Subcutaneous abdominal adipose tissue (tissue), 5 donors: ENCODE measurements around the gene NCOA5.

ENCODE experiments used
- H3K27ac ChIP-seq: one replicate; pipeline ENCODE4 v1.7.0; 2013; ENCODE audit warnings: low read depth, mild to moderate bottlenecking, inconsistent platforms, low read length, moderate library complexity
- H3K27me3 ChIP-seq, 5 donors: one replicate each; pipeline ENCODE4 v1.7.0; 2013; ENCODE audit warnings: low read length in 5 of 5, inconsistent platforms in 1 of 5; ENCODE audit not compliant: control insufficient read depth in 5 of 5, insufficient read depth in 4 of 5
- H3K36me3 ChIP-seq, 5 donors: one replicate each; pipeline ENCODE4 v1.7.0; 2013; ENCODE audit warnings: low read length in 5 of 5; ENCODE audit not compliant: control insufficient read depth in 5 of 5, insufficient read depth in 5 of 5
- H3K4me1 ChIP-seq, 5 donors: one replicate each; pipeline ENCODE4 v1.7.0; 2013; ENCODE audit warnings: low read length in 5 of 5, mild to moderate bottlenecking in 3 of 5, moderate library complexity in 1 of 5; ENCODE audit not compliant: control insufficient read depth in 5 of 5, insufficient read depth in 5 of 5
- H3K4me3 ChIP-seq, 5 donors: one replicate each; pipeline ENCODE4 v1.7.0; 2013; ENCODE audit warnings: low read length in 5 of 5, low read depth in 1 of 5
- H3K9ac ChIP-seq, 5 donors: one replicate each; pipeline ENCODE4 v1.7.0; 2013; ENCODE audit warnings: low read length in 5 of 5, mild to moderate bottlenecking in 4 of 5, moderate library complexity in 3 of 5
- H3K9me3 ChIP-seq, 5 donors: one replicate each; pipeline ENCODE4 v1.7.0; 2013; ENCODE audit warnings: low read length in 5 of 5; ENCODE audit not compliant: control insufficient read depth in 5 of 5
- donor health status: healthy.
- donor health status: healthy.
- donor health status: healthy.
- donor health status: healthy.
- donor health status: healthy.

The NCOA5 gene

DNA sequence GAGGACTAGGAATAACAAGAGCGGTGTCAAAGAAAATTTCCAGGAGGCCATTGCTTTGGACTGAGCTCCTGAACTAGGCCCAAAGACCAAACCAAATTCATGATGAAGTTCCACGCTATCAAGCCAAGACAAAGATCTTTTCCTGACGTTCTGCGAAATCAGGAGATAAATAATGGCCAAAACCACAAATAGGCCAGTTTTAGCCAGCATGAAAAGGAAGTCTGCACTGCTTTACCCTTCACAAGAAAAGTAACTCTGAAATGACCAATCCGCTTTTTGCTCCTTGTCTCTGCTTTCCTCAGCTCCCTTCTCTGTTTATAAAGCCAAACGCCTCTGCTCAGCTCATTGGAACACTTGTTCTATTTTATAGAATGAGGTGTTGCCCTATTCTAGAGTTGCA lies 6.7 kb downstream of the NCOA5 start:
- Histone ChIP-seq H3K9me3 (no peaks in the 10 kb centered on the region), H3K27ac (no peak overlapping the region), H3K4me1 (peaks cover 2 to 58% (median 45%) of the 10 kb centered on the region in 5 donors), H3K4me3 (no peak overlapping the region), H3K36me3 (peaks cover 12 to 15% (median 13%) of the 10 kb centered on the region in 5 donors), H3K9ac (no peak overlapping the region), H3K27me3 (no peaks in the 10 kb centered on the region)

- no peak overlapping the region for H3K9ac ChIP-seq
- peaks cover 21 to 26% (median 22%) of the 10 kb centered on the region in 5 donors for H3K36me3 ChIP-seq
- no peaks in the 10 kb centered on the region for H3K9me3 ChIP-seq
- peaks cover 0 to 42% (median 30%) of the 10 kb centered on the region in 5 donors for H3K4me1 ChIP-seq
- no peak overlapping the region for H3K4me3 ChIP-seq
- H3K27me3 ChIP-seq = no peaks in the 10 kb centered on the region
- H3K27ac ChIP-seq = no peak overlapping the region
Observed at GRCh38 chr20:46081074-46081473, 8.7 kb downstream of the NCOA5 start.

GRCh38 chr20:46078954-46079353 lies 10.8 kb downstream of the NCOA5 start:
- Histone ChIP-seq H3K27me3 (no peaks in the 10 kb centered on the region), H3K4me1 (peaks cover 0 to 21% (median 10%) of the 10 kb centered on the region in 5 donors), H3K27ac (no peak overlapping the region), H3K9me3 (no peaks in the 10 kb centered on the region), H3K9ac (no peak overlapping the region), H3K36me3 (peaks cover 37 to 47% (median 41%) of the 10 kb centered on the region in 5 donors), H3K4me3 (no peak overlapping the region)

GRCh38 chr20:46077642-46078305 lies 12.0 kb downstream of the NCOA5 start:
- H3K27ac ChIP-seq = no peak overlapping the region

DNA sequence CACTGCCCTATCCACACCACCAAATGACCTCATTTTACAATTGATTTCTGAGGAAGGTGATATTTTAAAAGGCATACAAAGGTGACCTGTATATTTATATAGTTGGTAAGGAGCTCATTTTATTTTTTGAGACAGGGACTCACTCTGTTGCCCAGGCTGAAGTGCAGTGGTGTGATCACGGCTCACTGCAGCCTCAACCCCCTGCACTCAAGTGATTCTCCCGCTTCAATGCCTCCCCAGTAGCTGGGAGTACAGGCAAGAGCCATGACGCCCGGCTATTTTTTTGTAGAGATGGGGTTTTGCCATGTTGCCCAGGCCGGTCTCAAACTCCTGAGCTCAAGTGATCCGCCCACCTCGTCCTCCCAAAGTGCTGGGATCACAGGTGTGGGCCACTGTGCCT lies 13.0 kb downstream of the NCOA5 start:
- H3K36me3 ChIP-seq = peaks cover 39 to 56% (median 46%) of the 10 kb centered on the region in 5 donors
- H3K9ac ChIP-seq = no peak overlapping the region
- H3K27me3 ChIP-seq = no peaks in the 10 kb centered on the region
- H3K9me3 ChIP-seq = no peaks in the 10 kb centered on the region
- no peak overlapping the region for H3K27ac ChIP-seq
- peaks cover 0 to 3% (median 0%) of the 10 kb centered on the region in 5 donors for H3K4me1 ChIP-seq
- no peak overlapping the region for H3K4me3 ChIP-seq

More at GRCh38 chr20:46077642-46078305, 12.0 kb downstream of the NCOA5 start:
- no peaks in the 10 kb centered on the region for H3K27me3 ChIP-seq
- H3K9me3 ChIP-seq = no peaks in the 10 kb centered on the region
- no peak overlapping the region for H3K4me3 ChIP-seq
- peaks cover 39 to 55% (median 44%) of the 10 kb centered on the region in 5 donors for H3K36me3 ChIP-seq
- H3K4me1 ChIP-seq = peaks cover 0 to 9% (median 0%) of the 10 kb centered on the region in 5 donors
- no peak overlapping the region for H3K9ac ChIP-seq

DNA sequence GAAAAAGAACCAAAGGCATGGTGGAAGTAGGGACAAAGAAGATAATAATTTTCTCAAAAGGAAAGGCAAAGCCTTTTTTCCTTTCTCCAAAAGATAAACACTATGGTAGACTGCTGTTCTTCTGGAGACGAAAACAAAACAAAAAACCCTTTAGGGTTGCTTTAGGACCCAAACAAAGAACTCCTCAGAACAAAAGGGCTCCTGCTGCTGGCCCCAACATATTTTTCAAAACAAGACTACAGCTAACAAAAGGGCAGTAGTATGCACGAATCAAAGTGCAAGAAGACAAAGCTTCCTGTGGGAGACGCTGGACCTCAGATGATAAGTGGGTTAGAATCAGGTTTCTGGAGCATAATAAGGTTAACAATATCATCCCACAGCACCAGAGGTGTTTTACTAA lies 15.8 kb downstream of the NCOA5 start:
- no peaks in the 10 kb centered on the region for H3K27me3 ChIP-seq
- peaks cover 48 to 63% (median 51%) of the 10 kb centered on the region in 5 donors for H3K36me3 ChIP-seq
- H3K4me3 ChIP-seq = no peak overlapping the region
- H3K9ac ChIP-seq = no peak overlapping the region
- H3K27ac ChIP-seq = no peak overlapping the region
- H3K9me3 ChIP-seq = no peaks in the 10 kb centered on the region
- no peaks in the 10 kb centered on the region for H3K4me1 ChIP-seq

- no peaks in the 10 kb centered on the region for H3K4me1 ChIP-seq
- H3K9me3 ChIP-seq = no peaks in the 10 kb centered on the region
- peaks cover 44 to 62% (median 49%) of the 10 kb centered on the region in 5 donors for H3K36me3 ChIP-seq
- no peak overlapping the region for H3K27ac ChIP-seq
- H3K9ac ChIP-seq = no peak overlapping the region
- no peaks in the 10 kb centered on the region for H3K27me3 ChIP-seq
- H3K4me3 ChIP-seq = no peak overlapping the region
Observed at GRCh38 chr20:46073443-46073842, 16.3 kb downstream of the NCOA5 start.

- H3K36me3 ChIP-seq = peaks cover 44 to 62% (median 48%) of the 10 kb centered on the region in 5 donors
Observed at GRCh38 chr20:46073024-46073423, 16.7 kb downstream of the NCOA5 start.

DNA sequence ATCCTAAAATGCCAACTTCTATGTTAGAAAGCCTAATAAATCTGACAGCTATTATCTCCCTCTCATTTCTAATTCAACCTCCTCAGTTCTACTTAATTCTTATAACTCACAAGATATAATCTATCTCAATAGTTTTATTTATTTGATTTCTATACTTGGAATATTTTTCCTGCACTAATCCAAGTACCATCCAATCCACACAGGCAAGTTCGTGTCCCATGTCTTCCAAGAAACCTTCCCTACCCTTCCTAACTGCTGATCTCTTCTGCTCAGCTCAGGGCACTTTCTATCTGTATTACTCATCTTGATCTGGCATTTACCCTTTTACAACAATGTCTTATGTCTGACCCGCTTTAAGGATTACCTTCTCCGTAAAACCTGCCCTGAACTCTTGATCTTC lies 18.2 kb downstream of the NCOA5 start:
- H3K9me3 ChIP-seq = no peaks in the 10 kb centered on the region
- peaks cover 48 to 64% (median 52%) of the 10 kb centered on the region in 5 donors for H3K36me3 ChIP-seq
- no peak overlapping the region for H3K27ac ChIP-seq
- no peak overlapping the region for H3K4me3 ChIP-seq
- H3K4me1 ChIP-seq = no peaks in the 10 kb centered on the region
- no peaks in the 10 kb centered on the region for H3K27me3 ChIP-seq
- H3K9ac ChIP-seq = no peak overlapping the region

More at GRCh38 chr20:46073024-46073423, 16.7 kb downstream of the NCOA5 start:
- Histone ChIP-seq H3K9ac (no peak overlapping the region), H3K9me3 (no peaks in the 10 kb centered on the region), H3K27me3 (no peaks in the 10 kb centered on the region), H3K27ac (no peak overlapping the region), H3K4me1 (no peaks in the 10 kb centered on the region), H3K4me3 (no peak overlapping the region)

GRCh38 chr20:46070215-46070900 lies 19.4 kb downstream of the NCOA5 start:
- Histone ChIP-seq H3K4me1 (no peaks in the 10 kb centered on the region), H3K9ac (no peak overlapping the region), H3K4me3 (no peak overlapping the region), H3K36me3 (peaks cover 49 to 69% (median 60%) of the 10 kb centered on the region in 5 donors), H3K9me3 (no peaks in the 10 kb centered on the region), H3K27ac (no peak overlapping the region), H3K27me3 (no peaks in the 10 kb centered on the region)
